Activated T-cell treated with anti-CD3 and anti-CD28 coated beads, Interleukin-2, amount 50 U/mL, for 1 hour (primary cell): ENCODE results near the gene GAA.

Experiments used
- DNase-seq: peaks from one replicate; pipeline ENCODE4 v3.0.0-alpha.2; 2020

The GAA gene

DNA sequence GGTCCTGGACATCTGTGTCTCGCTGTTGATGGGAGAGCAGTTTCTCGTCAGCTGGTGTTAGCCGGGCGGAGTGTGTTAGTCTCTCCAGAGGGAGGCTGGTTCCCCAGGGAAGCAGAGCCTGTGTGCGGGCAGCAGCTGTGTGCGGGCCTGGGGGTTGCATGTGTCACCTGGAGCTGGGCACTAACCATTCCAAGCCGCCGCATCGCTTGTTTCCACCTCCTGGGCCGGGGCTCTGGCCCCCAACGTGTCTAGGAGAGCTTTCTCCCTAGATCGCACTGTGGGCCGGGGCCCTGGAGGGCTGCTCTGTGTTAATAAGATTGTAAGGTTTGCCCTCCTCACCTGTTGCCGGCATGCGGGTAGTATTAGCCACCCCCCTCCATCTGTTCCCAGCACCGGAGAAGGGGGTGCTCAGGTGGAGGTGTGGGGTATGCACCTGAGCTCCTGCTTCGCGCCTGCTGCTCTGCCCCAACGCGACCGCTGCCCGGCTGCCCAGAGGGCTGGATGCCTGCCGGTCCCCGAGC is 17.9 kb downstream of the GAA start:
- DNase-seq: no peak

DNA sequence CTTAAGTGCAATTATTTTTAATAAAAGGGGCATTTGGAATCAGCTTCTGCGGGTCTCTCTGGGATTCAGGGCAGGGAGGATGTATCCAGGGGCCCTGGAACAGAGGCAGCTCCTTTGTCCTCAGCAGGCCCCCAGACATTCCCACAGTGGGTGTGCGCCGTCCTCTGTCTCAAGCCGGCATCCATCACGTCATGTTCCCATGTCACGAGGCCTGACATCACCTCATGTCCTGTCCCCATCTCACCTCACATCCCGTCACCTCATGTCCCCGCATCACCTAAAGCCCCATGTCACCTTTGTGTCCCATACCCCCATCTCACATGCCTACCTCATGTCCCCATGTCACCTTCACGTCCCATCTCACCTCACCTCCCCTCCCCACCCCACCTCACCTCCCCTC is 18.5 kb downstream of the GAA start:
- no peak for DNase-seq

DNA sequence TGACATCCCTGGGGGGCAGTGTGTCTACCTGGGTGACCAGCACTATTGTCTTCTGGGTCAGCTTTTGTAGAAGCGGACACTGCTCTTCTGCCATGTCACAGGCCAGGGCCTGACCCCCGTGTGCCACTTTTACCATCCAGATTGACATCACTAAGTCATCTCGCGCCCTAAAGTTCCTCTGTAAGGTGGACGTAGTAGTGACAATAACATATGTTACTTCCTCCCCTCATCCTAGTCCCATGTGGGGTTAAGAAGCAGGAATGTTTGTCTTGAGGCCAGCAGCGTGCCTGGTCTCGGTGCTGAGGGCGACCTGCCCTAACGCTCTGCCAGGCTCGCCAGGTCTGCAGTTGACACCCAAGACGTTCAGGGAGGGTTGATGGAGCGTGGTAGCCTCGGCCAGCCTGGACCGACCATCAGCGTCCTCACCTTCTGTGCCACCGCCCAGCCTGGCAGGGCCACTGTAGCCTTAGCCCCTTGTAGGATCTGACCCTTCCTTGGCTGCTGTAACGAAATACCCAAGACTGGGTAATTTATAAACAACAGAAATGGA is 20.7 kb downstream of the GAA start:
- DNase-seq: no peak

DNA sequence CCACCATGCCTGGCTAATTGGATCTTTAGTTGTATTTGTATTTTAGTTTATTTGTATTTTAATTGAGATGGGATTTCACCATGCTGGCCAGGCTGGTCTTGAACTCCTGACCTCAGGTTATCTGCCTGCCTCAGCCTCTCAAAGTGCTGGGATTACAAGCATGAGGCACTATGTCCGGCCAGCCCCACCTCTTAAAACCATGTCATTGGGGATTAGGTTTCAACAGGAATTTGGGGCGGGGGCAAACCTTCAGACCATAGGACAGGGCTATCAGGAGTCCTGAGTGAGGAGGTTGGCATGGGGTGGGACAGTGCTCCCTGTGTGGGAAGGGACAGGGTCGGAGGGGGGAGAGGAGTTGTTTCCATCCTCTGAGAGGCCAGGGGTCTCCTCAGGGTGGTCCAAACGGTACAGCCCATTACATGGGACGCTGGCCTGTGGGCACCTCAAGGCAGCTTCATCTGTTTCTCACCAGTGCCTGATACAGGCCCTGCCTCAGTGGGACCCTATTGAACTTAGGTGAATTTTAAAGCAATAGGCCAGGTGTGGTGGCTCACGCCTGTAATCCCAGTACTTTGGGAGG is 21.6 kb downstream of the GAA start:
- DNase-seq: no peak

DNA sequence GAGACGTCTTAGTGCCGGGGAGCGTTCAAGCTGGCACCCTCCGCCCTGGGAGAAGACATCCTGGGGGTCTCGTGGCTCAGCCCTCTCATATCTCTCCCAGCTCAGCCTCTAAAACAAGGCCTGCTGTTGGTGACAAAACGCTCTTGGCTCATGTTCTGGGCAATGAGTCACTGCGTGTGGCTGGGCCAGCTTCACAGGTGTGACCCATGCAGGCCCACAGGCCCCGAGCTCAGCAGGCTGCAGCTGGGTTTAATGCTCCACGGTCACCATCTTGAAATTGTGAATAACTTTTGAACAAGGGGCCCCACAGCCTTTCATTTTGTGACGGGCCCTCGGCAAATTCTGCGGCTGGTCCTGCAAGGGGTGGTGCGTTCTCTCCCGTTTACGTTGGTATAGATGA is 22.4 kb downstream of the GAA start:
- DNase-seq: no peak

DNA sequence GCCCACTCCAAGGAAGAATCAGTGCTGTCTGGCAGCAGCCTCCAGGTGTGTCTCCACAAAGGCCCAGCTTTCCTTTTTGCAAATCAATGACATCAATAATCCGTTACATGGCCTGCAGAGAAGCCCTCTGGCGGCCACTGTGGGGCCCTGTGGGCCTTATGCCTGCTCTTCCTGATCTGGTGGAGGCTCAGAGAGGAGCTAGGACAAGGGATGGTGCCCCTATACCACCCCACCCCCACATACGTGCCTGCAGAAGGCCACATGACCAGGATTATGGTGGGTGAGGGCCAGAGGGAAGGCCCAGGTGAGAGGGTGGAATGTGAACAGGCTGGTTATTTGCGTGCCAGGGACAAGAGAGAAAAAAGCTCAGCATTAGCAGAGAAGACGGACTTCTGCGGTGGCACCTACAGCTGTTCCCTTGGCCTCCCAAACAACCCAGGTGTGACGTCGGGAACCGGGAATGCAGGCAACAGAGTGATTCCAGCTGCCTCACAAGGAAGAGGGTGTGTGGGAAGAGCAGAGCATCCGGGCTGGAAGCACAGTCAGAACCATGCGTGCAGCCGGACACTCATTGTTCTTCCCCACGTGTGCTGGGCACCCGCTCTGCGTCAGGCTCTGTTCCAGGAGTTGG is 23.1 kb downstream of the GAA start:
- DNase-seq: no peak

DNA sequence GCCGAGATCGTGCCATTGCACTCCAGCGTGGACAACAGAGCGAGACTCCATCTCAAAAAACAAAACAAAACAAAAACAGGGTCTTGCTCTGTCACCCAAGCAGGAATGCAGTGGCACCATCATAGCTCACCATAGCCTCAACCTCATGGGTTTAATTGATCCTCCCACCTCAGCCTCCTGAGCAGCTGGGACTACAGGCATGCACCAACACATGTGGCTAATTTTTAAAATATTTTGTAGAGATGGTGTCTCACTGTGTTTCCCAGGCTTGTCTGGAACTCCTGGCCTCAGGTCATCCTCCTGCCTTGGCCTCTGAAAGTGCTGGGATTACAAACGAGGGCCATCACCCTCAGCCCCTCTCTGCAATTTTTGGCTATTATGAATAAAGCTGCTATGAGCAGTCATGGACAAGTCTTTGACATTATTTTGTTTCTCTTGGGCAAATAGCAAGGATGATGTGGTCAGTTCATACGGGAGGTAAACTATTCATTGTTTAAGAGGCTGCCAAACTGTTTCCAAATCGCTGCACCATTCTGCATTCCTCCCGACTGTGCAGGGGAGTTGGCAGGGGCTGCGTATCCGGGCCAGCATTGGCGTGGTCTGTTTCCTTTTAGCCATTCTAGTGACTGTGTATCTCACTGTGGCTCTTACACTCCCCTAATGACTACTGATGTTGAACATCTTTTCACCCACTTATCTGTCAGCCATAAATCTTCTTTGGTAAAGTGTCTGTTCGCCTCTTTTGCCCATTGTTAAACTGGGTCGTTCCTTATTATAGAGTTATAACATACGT is 24.5 kb downstream of the GAA start:
- DNase-seq: no peak

DNA sequence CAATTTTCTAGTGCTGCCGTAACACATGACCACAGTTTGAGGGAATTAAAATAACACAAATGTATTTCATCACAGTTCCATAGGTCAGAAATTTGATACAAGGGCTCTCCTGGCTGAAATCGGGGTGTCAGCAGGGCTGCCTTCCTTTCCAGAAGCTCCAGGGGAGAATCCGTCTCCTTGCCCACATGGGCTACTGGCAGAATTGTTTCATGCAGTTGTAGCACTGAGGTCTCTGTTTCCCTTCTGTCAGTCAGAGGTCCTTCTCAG is 25.0 kb downstream of the GAA start:
- no peak for DNase-seq

DNA sequence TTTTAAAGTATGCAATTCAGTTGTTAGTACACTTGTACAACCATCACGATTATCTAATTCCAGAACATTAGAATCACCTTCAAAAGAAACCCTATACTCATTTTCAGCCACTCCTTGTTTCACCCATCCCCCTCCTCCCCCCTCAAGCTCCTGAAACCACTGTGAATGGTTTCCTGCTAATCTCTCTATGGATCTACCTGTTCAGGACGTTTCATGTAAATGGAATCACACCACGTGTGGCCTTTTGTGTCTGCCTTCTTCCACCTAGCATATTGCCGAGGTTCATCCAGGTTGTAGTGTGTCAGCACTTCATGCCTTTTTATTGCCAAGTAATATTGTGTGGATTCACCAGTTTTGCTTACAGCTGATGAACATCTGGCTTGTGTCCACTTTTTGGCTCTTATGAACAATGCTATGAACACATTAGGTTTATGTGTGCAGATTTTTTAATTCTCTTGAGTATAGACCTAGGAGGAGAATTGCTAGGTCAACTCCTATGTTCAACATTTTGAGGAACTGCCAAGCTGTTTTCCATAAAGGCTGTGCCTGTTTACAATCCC is 27.7 kb downstream of the GAA start:
- DNase-seq: no peak

DNA sequence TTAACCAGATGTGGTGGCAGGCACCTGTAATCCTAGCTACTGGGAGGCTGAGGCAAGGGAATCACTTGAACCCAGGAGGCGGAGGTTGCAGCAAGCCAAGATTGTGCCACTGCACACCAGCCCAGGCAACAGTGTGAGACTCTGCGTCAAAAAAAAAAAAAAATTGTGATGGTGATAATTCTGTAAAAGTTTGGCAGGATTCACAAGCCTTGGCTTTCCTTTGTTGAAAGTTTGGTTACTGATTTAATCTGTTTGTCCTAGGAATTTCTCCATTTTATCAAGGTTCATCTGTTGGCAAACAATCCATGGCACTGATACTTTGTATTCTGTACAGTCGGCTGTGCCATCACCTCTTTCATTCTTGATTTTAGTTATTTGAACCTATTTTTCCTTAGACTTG is 29.6 kb downstream of the GAA start:
- DNase-seq: no peak

DNA sequence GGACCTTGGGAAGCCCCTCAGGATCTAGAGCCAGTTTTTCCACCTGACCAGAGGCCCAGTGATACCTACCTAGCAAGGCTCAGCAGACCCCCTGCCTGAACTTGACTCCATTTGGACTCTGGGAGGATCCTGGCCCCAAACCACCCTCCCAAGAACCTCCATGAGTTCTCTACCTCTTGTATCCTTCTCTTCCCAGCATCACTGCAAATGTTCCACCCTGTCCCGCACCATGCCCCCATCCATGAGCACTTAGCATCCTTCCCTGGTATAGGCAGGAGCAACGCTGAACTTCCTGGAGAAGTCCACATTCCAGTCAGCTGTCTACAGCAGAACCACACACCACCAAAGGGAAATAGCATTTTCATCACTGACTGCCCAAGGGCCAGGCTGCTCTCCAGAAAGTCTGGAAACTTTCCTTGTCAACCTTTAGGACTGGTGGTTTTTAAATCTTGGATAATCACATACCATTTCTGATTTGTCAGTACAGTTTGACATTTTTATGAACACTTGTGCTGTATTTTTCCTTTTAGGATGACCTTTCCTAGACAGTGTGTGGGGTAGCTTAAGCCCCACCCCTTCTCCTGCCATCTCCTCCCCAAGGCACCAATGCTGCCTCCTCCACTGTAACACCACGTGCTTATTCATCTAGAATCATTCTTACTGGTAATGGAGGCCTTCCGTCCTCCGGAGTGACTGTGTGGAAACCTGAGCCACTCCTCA is 31.7 kb downstream of the GAA start:
- DNase-seq: no peak

DNA sequence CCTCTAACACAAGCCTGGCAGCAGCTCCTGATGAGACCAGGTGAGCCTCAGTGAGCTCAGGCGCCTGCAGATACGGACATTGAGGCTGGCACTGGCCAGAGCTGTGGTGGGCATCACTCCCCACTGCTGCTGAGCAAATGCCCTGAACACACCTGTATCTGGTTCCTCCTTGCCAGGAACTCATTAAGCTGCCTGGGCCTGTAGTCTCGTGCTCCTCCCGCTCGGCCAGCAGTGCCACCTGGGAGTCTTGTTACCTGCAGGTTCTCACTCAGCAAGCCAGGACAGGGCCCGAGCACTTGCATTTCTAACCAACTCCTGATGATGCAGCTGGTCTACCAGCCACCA is 32.2 kb downstream of the GAA start:
- no peak for DNase-seq

DNA sequence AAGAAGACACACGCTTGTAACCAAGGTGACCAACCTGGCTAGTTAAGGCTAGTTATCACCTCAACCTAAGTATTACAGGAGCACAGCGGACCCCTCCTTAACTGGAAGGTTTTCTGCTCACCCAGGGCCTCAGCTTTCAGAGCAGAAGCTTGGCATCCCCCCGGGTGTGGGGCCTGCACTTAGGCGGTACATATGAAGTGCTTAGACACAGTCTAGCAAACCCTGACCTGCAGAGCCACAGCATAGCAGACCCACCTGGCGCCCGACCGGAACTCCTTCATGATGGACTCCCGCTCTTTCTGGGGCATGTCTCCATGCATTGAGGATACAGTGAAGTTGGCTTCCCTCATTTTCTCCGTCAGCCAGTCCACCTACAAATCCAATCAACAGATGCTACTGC is 35.8 kb downstream of the GAA start:
- no peak for DNase-seq

DNA sequence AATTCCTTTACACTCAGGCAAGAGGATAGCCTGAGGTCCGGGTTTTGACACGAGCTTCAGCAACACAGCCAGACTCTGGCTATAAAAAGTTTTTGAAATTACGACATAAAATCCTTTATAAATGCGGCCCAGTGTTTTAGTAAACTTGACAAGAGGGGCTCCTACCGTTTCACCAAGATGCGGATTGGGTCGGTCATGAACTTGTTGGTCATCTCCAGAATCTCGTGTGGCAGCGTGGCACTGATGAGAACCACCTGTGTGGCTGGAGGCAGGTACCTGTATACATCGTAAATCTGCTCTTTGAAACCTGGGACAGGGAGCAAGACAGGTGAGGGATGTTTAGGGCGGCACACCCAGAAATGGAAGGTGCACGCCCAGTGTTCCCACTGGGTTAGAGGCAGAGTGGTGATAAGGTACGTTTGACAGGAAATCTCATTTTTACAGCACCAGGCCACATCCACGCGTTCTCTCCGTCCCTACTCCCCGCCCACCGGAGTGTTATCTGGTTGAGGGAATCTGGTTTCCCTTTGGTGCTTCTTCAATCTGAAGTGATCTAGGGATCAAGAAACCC is 37.6 kb downstream of the GAA start:
- DNase-seq: no peak

DNA sequence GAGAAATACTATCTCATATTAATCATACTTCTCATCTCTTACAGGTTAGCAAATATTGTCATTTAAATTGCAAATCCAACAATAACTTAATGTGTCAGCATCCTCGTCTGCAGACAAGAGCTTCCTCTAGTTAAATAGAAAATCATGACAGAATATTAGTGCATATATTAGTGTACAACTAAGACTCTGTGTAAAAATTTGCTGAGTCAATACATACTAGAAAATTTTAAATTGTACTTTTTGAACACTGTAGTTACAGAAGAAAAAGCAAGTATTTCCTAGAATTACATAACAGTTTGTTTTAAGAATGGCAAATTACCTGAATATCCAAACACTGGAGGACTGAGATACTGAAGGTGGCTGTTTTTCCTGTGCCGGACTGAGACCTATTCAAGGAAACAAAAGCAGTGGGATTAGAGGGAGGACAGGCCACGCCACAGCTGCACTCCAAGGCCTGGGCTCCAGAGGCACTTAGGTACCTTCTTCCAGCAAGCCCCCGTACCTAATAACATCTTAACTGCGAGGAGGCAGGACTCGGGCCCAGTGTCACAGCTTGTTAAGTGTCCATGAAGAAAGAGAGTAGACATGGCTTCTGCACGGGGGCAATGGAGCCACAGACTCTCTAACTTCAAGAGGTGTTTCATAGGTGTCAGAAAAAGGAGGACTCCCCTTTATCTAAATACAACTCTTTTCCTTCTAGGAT is 40.2 kb downstream of the GAA start:
- DNase-seq: no peak

DNA sequence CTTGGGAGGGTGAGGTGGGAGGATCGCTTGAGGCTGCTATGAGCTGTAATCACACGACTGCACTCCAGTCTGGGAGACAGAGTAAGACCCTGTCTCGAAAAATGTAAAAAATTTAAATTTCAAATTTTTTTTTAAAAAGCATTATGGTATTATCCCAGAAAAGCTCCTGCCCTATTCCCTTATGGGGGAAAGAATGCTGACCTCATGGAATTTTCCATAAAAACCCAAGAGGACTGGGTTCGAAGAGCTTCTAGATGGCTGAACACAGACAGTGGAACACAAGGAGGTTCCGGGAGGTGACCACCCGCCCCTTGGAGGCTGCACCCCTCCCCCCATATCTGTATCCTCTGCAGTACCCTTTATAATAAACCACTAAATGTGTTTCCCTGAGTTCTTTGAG is 41.5 kb downstream of the GAA start:
- no peak for DNase-seq

DNA sequence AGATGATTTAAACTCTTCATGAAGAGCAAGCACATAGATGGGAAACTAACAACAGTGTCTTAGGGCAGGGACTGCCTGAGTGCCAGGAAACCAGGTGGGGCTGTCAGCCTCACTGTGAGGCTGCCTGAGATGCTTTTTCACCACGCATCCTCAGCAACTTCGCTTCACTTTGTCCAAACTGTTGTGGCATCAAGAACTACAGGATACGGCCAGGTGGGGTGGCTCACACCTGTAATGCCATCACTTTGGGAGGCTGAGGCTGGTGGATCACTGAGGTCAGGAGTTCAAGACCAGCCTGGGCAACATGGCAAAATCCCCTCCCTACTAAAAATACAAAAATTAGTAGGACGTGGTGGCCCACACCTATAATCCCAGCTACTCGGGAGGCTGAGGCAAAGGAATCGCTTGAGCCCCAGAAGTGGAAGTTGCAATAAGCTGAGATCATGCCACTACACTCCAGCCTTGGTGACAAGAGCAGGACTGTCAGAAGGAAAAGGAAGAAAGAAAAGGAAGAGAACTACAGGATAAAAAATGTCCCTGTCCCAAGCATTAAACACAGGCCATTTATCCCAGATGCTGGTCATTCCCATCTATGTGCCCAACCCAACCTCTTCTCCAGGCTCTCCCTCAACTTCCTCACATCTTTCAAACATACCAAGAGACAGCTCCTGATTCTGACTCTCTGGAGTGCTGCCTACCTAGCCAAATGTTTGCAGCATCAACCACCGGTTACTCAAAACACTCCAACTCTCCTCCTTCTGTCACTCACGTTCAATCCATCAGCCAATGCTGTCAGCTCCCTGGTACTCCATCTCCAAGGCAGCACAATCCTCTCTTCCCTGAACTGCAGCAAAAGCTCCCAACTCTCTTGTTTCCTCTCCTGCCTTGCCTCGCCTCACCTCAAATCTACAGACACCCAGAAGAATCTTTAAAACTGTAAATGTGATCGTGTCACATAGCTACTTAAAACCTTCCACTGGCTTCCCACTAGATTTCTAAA is 44.0 kb downstream of the GAA start:
- no peak for DNase-seq

DNA sequence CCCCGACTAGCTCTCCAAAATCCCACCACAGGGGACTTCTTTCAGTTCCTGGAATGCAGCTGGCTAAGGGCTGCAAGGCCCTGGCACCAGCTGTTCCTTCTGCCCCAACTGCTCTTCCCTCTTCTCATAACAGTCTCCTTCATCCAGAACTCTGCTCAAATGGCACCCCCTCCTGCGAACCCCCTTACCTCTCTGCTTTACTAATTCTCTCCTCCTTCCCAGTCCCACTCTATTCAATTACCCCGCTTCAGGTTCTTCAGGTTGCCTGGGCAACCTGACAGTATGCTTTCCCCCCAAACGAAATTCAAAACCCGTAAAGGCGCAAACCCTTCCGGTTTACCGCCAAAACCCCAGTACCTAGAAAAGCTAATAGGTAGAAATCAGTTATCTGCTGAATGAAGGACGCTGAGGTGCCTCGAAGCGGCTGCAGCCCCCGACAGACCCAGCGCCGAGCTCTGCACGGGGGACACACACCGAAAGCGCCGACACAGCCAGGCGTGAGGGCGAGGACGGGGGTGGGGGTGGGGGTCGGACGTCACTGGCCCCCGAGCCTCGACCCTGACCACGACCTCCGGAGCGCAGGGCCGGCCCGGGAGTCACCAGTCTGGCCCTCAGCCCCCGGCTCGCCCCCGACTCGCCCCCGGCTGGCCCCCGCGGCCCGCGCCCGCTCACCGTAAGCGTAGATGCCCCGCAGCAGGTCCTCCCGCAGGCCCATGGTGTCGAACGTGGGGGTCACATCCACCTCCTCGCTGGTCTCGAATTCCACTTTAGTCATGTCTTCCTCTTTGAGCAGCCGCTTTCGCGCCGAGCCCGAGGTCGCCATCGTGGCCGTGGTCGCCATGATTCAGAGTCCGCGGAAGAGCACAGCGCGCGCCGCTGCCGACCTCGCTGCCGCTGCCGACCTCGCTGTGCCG is 45.0 kb downstream of the GAA start:
- no peak for DNase-seq

DNA sequence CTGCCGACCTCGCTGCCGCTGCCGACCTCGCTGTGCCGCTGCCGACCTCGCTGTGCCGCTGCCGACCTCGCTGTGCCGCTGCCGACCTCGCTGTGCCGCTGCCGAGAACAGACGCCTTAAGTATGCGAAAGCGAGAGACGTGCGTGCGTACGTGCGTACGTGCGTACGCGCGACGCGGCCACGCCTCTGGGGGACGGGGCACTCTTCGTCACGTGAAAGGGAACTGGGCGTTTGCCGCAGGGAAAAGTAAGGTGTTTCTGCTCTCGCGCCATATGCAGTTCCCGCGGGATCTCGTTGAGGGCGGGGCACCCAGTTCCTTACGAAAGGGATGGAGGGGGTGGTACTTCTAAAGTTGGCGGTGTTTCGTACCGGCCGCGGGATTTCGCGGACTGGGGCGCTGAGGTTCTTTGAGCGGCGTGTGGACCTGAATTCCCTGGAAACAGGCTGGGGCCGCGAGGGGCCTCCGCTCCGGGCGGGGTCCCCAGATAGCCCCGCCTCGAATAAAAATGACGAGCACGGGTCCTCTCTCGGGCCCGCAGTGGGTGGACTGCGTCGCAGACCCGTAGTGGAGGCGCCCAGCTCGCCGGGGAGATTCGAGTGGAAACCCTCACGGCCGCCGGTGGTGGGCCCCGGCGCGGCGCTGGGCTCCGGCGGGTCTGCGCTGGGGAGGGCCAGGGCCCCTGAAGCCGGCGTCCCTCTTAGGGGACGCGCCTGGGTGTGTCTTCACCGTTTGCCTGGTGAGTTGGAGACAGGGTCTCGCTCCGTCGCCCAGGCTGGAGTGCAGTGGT is 45.8 kb downstream of the GAA start, which contains the start of gene EIF4A3:
EIF4A3 (minus strand) TSS at position 94 of the 788 bp plus-strand sequence. CDS start 167 bp downstream, outside the sequence.
- DNase-seq: peak; percentile 94
